Gastrocnemius medialis (tissue), 4 donors: ENCODE data around the gene ZNF195.

Experiments used
- POLR2A ChIP-seq, 2 donors: fragments of 450-650 bp; IDR thresholded peaks; one replicate each; pipeline ENCODE4 v1.6.1; 2017; ENCODE audit warnings: antibody characterized with exemption in 2 of 2, mild to moderate bottlenecking in 2 of 2, moderate library complexity in 2 of 2
- TF ChIP-seq, protein P1 (sequence below), 5 experiments: fragments of 450-650 bp in 3 of 5; fragments of 200-600 bp in 2 of 5; sonication (generic) in 2 of 5; IDR thresholded peaks in 4 of 5; conservative IDR thresholded peaks in 1 of 5; 1 replicate in 4 of 5; 2 replicates in 1 of 5; pipeline ENCODE4 v1.5.1; 2016 to 2019; ENCODE audit warnings: antibody characterized with exemption in 5 of 5, mild to moderate bottlenecking in 3 of 5, moderate library complexity in 3 of 5

- TF ChIP-seq POLR2A (IDR thresholded peaks at IDR 0.05) = no peak
- TF ChIP-seq, protein P1, sequence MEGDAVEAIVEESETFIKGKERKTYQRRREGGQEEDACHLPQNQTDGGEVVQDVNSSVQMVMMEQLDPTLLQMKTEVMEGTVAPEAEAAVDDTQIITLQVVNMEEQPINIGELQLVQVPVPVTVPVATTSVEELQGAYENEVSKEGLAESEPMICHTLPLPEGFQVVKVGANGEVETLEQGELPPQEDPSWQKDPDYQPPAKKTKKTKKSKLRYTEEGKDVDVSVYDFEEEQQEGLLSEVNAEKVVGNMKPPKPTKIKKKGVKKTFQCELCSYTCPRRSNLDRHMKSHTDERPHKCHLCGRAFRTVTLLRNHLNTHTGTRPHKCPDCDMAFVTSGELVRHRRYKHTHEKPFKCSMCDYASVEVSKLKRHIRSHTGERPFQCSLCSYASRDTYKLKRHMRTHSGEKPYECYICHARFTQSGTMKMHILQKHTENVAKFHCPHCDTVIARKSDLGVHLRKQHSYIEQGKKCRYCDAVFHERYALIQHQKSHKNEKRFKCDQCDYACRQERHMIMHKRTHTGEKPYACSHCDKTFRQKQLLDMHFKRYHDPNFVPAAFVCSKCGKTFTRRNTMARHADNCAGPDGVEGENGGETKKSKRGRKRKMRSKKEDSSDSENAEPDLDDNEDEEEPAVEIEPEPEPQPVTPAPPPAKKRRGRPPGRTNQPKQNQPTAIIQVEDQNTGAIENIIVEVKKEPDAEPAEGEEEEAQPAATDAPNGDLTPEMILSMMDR (IDR thresholded peaks at IDR 0.05 in 4 of 5, conservative IDR thresholded peaks at IDR 0.05 in 1 of 5) = no peak
These were observed 33.9 kb upstream of the ZNF195 start for GRCh38 chr11:3412837-3413236.
